ENCODE results near the gene ARAF.

Gene ARAF

GRCh38 chrX:47574076-47574546 lies 13.1 kb downstream of the ARAF start:
- H3K4me1 ChIP-seq (ENCODE audit: control insufficient read depth in 2 of 2, insufficient read depth in 1 of 2, low read depth in 1 of 2, low read length in 2 of 2), result peaks cover 0 to 11% of the 10 kb centered on the region in 2 donors
- no peaks in the 10 kb centered on the region for H3K9me3 ChIP-seq (replicated peaks in 1 of 2; ENCODE audit: control insufficient read depth in 2 of 2, insufficient read depth in 1 of 2, low read depth in 1 of 2, low read length in 2 of 2)
- H2BK120ac ChIP-seq (ENCODE audit: low read depth, low read length), result no peak overlapping the region
- H3K36me3 ChIP-seq (replicated peaks in 1 of 2; ENCODE audit: control insufficient read depth in 2 of 2, insufficient read depth in 2 of 2, low read length in 2 of 2), result peaks cover 9 to 24% of the 10 kb centered on the region in 2 donors
- no peak overlapping the region for H2AK5ac ChIP-seq (ENCODE audit: low read depth, low read length)
- no peak overlapping the region for H2BK15ac ChIP-seq (ENCODE audit: low read length)
- no peak overlapping the region for H4K8ac ChIP-seq (ENCODE audit: low read depth, low read length)
- H3K14ac ChIP-seq (ENCODE audit: low read length), result peak overlapping the region; percentile 21
- H3K18ac ChIP-seq (ENCODE audit: low read length), result peak overlapping the region; percentile 94
- H3K4ac ChIP-seq (ENCODE audit: low read length), result no peak overlapping the region
- no peaks in the 10 kb centered on the region for H3K27me3 ChIP-seq (ENCODE audit: control insufficient read depth in 3 of 3, insufficient read depth in 3 of 3, low read depth in 1 of 3, low read length in 3 of 3)
- no CpG with 5 or more reads among the region's 41 CpGs for WGBS, 2 donors (ENCODE audit: extremely low coverage in 2 of 2, insufficient read length in 2 of 2, insufficient replicate concordance in 1 of 2)
- peaks cover 2% of the 10 kb centered on the region for H3K79me1 ChIP-seq (ENCODE audit: low read depth, low read length)
- no peak overlapping the region for H4K91ac ChIP-seq (ENCODE audit: low read depth, low read length, poor library complexity)
- H3K23ac ChIP-seq (ENCODE audit: low read depth, low read length, poor library complexity), result peak overlapping the region; percentile 65
- H3K4me2 ChIP-seq (ENCODE audit: insufficient read depth, low read length, poor library complexity, severe bottlenecking), result peak overlapping the region; percentile 69
- peak overlapping the region in 1 of 2 donors; percentile 80 for H3K4me3 ChIP-seq (ENCODE audit: low read length in 2 of 2)
- no peak overlapping the region for H2AFZ ChIP-seq (ENCODE audit: low read length)
- no peak overlapping the region for H2BK12ac ChIP-seq (ENCODE audit: low read length)
- peak overlapping the region; percentile 39 for H2BK5ac ChIP-seq (ENCODE audit: low read length)
- peak overlapping the region; percentile 81 for H3K9ac ChIP-seq (ENCODE audit: low read depth, low read length, poor library complexity)
- H3K27ac ChIP-seq (replicated peaks; ENCODE audit: low read length), result peak overlapping the region; percentile 68
- no peak for DNase-seq (ENCODE audit: low spot score)

- H3K9me3 ChIP-seq (replicated peaks in 1 of 2; ENCODE audit: control insufficient read depth in 2 of 2, insufficient read depth in 1 of 2, low read depth in 1 of 2, low read length in 2 of 2), result no peaks in the 10 kb centered on the region
- peaks cover 0 to 11% of the 10 kb centered on the region in 2 donors for H3K4me1 ChIP-seq (ENCODE audit: control insufficient read depth in 2 of 2, insufficient read depth in 1 of 2, low read depth in 1 of 2, low read length in 2 of 2)
- WGBS, 2 donors (ENCODE audit: extremely low coverage in 2 of 2, insufficient read length in 2 of 2, insufficient replicate concordance in 1 of 2), result no CpG with 5 or more reads among the region's 27 CpGs
- H3K4me2 ChIP-seq (ENCODE audit: insufficient read depth, low read length, poor library complexity, severe bottlenecking), result peak overlapping the region; percentile 69
- H2AK5ac ChIP-seq (ENCODE audit: low read depth, low read length), result no peak overlapping the region
- DNase-seq (ENCODE audit: low spot score), result no peak
- peaks cover 7 to 18% of the 10 kb centered on the region in 2 donors for H3K36me3 ChIP-seq (replicated peaks in 1 of 2; ENCODE audit: control insufficient read depth in 2 of 2, insufficient read depth in 2 of 2, low read length in 2 of 2)
- H2BK120ac ChIP-seq (ENCODE audit: low read depth, low read length), result no peak overlapping the region
- no peak overlapping the region for H3K14ac ChIP-seq (ENCODE audit: low read length)
- peak overlapping the region; percentile 21 for H3K9ac ChIP-seq (ENCODE audit: low read depth, low read length, poor library complexity)
- H3K23ac ChIP-seq (ENCODE audit: low read depth, low read length, poor library complexity), result peak overlapping the region; percentile 65
- H3K4ac ChIP-seq (ENCODE audit: low read length), result no peak overlapping the region
- peak overlapping the region in 1 of 2 donors; percentile 71 for H3K4me3 ChIP-seq (ENCODE audit: low read length in 2 of 2)
- peak overlapping the region; percentile 39 for H2BK5ac ChIP-seq (ENCODE audit: low read length)
- no peak overlapping the region for H4K91ac ChIP-seq (ENCODE audit: low read depth, low read length, poor library complexity)
- no peak overlapping the region for H3K27ac ChIP-seq (replicated peaks; ENCODE audit: low read length)
- no peak overlapping the region for H4K8ac ChIP-seq (ENCODE audit: low read depth, low read length)
- H2AFZ ChIP-seq (ENCODE audit: low read length), result no peak overlapping the region
- peaks cover 2% of the 10 kb centered on the region for H3K79me1 ChIP-seq (ENCODE audit: low read depth, low read length)
- H2BK12ac ChIP-seq (ENCODE audit: low read length), result no peak overlapping the region
- no peaks in the 10 kb centered on the region for H3K27me3 ChIP-seq (ENCODE audit: control insufficient read depth in 3 of 3, insufficient read depth in 3 of 3, low read depth in 1 of 3, low read length in 3 of 3)
- H2BK15ac ChIP-seq (ENCODE audit: low read length), result no peak overlapping the region
- H3K18ac ChIP-seq (ENCODE audit: low read length), result peak overlapping the region; percentile 94
Measured at GRCh38 chrX:47574547-47575301, 13.7 kb downstream of the ARAF start.

DNA sequence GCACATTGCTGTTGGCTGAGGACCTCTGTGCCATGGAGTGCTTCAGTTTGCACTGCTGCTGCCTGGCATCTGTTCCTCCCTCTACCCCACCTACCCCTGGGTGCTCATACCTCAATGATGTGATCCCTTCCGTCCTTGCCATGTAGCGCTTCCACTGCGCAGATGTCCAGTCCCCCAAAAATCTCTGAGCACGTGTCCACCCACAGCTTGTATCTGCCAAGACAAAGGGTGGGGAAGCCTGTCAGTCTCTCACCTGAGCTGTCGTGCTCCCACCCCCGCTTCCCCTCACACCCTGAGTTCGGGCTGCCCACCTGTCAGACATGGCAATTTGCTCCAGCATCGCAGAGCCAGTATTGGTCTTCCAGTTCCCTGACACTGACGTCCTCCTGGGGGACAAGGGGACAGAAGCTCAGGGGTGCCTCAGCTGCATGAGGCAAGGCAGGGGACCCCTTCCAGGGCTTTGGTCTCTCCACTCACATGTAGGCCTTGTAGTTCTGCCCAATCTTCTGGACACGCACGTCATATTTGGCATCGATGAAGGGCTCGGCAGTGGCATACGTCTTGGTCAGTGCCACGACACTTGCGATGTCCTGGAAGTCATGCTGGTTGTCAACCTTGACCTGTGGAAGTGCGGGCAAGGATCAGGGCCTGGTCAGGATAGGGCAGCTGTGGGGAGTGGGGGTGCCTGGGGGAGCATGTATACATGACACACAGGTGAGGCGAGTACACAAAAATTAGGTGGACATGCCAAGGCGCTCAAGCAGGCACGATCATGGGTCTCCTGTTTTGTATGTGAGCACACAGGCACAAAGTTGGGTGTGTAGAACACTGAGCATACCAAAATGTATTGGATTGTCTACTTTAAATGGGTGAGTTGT lies 15.3 kb downstream of the ARAF start:
- H2BK15ac ChIP-seq (ENCODE audit: low read length), result no peak overlapping the region
- peaks cover 0 to 11% of the 10 kb centered on the region in 2 donors for H3K4me1 ChIP-seq (ENCODE audit: control insufficient read depth in 2 of 2, insufficient read depth in 1 of 2, low read depth in 1 of 2, low read length in 2 of 2)
- H3K27me3 ChIP-seq (ENCODE audit: control insufficient read depth in 3 of 3, insufficient read depth in 3 of 3, low read depth in 1 of 3, low read length in 3 of 3), result no peaks in the 10 kb centered on the region
- H2BK5ac ChIP-seq (ENCODE audit: low read length), result no peak overlapping the region
- H2AK5ac ChIP-seq (ENCODE audit: low read depth, low read length), result no peak overlapping the region
- WGBS, 2 donors (ENCODE audit: extremely low coverage in 2 of 2, insufficient read length in 2 of 2, insufficient replicate concordance in 1 of 2), result no CpG with 5 or more reads among the region's 20 CpGs
- H3K79me1 ChIP-seq (ENCODE audit: low read depth, low read length), result peaks cover 2% of the 10 kb centered on the region
- no peak for DNase-seq (ENCODE audit: low spot score)
- no peak overlapping the region for H2AFZ ChIP-seq (ENCODE audit: low read length)
- no peak overlapping the region for H3K23ac ChIP-seq (ENCODE audit: low read depth, low read length, poor library complexity)
- no peak overlapping the region for H3K9ac ChIP-seq (ENCODE audit: low read depth, low read length, poor library complexity)
- H2BK12ac ChIP-seq (ENCODE audit: low read length), result no peak overlapping the region
- H3K4ac ChIP-seq (ENCODE audit: low read length), result no peak overlapping the region
- no peak overlapping the region for H4K91ac ChIP-seq (ENCODE audit: low read depth, low read length, poor library complexity)
- H3K36me3 ChIP-seq (replicated peaks in 1 of 2; ENCODE audit: control insufficient read depth in 2 of 2, insufficient read depth in 2 of 2, low read length in 2 of 2), result peaks cover 5 to 8% of the 10 kb centered on the region in 2 donors
- no peak overlapping the region for H3K18ac ChIP-seq (ENCODE audit: low read length)
- H3K27ac ChIP-seq (replicated peaks; ENCODE audit: low read length), result no peak overlapping the region
- no peak overlapping the region for H3K14ac ChIP-seq (ENCODE audit: low read length)
- no peak overlapping the region for H3K4me2 ChIP-seq (ENCODE audit: insufficient read depth, low read length, poor library complexity, severe bottlenecking)
- H3K9me3 ChIP-seq (replicated peaks in 1 of 2; ENCODE audit: control insufficient read depth in 2 of 2, insufficient read depth in 1 of 2, low read depth in 1 of 2, low read length in 2 of 2), result no peaks in the 10 kb centered on the region
- H4K8ac ChIP-seq (ENCODE audit: low read depth, low read length), result no peak overlapping the region
- H2BK120ac ChIP-seq (ENCODE audit: low read depth, low read length), result no peak overlapping the region
- no peak overlapping the region for H3K4me3 ChIP-seq (ENCODE audit: low read length in 2 of 2)

- no peak overlapping the region for H3K4ac ChIP-seq (ENCODE audit: low read length)
- no peak overlapping the region for H3K27ac ChIP-seq (replicated peaks; ENCODE audit: low read length)
- H3K9ac ChIP-seq (ENCODE audit: low read depth, low read length, poor library complexity), result no peak overlapping the region
- no peak overlapping the region for H3K18ac ChIP-seq (ENCODE audit: low read length)
- no peak overlapping the region for H3K4me3 ChIP-seq (ENCODE audit: low read length in 2 of 2)
- H4K91ac ChIP-seq (ENCODE audit: low read depth, low read length, poor library complexity), result no peak overlapping the region
- H3K79me1 ChIP-seq (ENCODE audit: low read depth, low read length), result peaks cover 2% of the 10 kb centered on the region
- H3K9me3 ChIP-seq (replicated peaks in 1 of 2; ENCODE audit: control insufficient read depth in 2 of 2, insufficient read depth in 1 of 2, low read depth in 1 of 2, low read length in 2 of 2), result no peaks in the 10 kb centered on the region
- H3K14ac ChIP-seq (ENCODE audit: low read length), result no peak overlapping the region
- H3K23ac ChIP-seq (ENCODE audit: low read depth, low read length, poor library complexity), result no peak overlapping the region
- H2BK15ac ChIP-seq (ENCODE audit: low read length), result no peak overlapping the region
- no peak overlapping the region for H4K8ac ChIP-seq (ENCODE audit: low read depth, low read length)
- H3K27me3 ChIP-seq (ENCODE audit: control insufficient read depth in 3 of 3, insufficient read depth in 3 of 3, low read depth in 1 of 3, low read length in 3 of 3), result no peaks in the 10 kb centered on the region
- no peak overlapping the region for H3K4me2 ChIP-seq (ENCODE audit: insufficient read depth, low read length, poor library complexity, severe bottlenecking)
- H2BK120ac ChIP-seq (ENCODE audit: low read depth, low read length), result no peak overlapping the region
- no peaks in the 10 kb centered on the region for H3K36me3 ChIP-seq (replicated peaks in 1 of 2; ENCODE audit: control insufficient read depth in 2 of 2, insufficient read depth in 2 of 2, low read length in 2 of 2)
- DNase-seq (ENCODE audit: low spot score), result no peak
- H2BK5ac ChIP-seq (ENCODE audit: low read length), result no peak overlapping the region
- no peak overlapping the region for H2AK5ac ChIP-seq (ENCODE audit: low read depth, low read length)
- no peak overlapping the region for H2BK12ac ChIP-seq (ENCODE audit: low read length)
- H3K4me1 ChIP-seq (ENCODE audit: control insufficient read depth in 2 of 2, insufficient read depth in 1 of 2, low read depth in 1 of 2, low read length in 2 of 2), result peaks cover 0 to 11% of the 10 kb centered on the region in 2 donors
- no CpG with 5 or more reads among the region's 9 CpGs for WGBS, 2 donors (ENCODE audit: extremely low coverage in 2 of 2, insufficient read length in 2 of 2, insufficient replicate concordance in 1 of 2)
- no peak overlapping the region for H2AFZ ChIP-seq (ENCODE audit: low read length)
Measured at GRCh38 chrX:47577424-47577823, 16.4 kb downstream of the ARAF start.
